Stimulated activated memory B cell treated with anti-CD40 and anti-IgM and Interleukin-4, amounts not matched to agents 10 μg/mL and 1 μg/mL and 100 μg/mL, for 72 hours (primary cell): ENCODE measurements around the gene NEUROD2.
A peak's percentile ranks its signal among the peaks of the same experiment; 100 is the strongest.

Experiments used
- ATAC-seq: fragments of 150-1000 bp; cut with Tn5 transposase; 2 replicates; pipeline ENCODE4 v1.10.0; 2021
- H3K27ac Mint-ChIP-seq: one replicate; pipeline ENCODE4 v1.8.0; 2022; ENCODE audit warnings: mild to moderate bottlenecking, mixed read lengths
- H3K27me3 Mint-ChIP-seq: one replicate; pipeline ENCODE4 v1.8.0; 2022; ENCODE audit warnings: mixed read lengths
- H3K36me3 Mint-ChIP-seq: one replicate; pipeline ENCODE4 v1.8.0; 2022; ENCODE audit warnings: mixed read lengths
- H3K4me1 Mint-ChIP-seq: one replicate; pipeline ENCODE4 v1.8.0; 2022; ENCODE audit warnings: mixed read lengths
- H3K4me3 Mint-ChIP-seq: one replicate; pipeline ENCODE4 v1.8.0; 2022; ENCODE audit warnings: mild to moderate bottlenecking, moderate library complexity, mixed read lengths
- H3K9me3 Mint-ChIP-seq: one replicate; pipeline ENCODE4 v1.8.0; 2022; ENCODE audit warnings: mixed read lengths

Gene NEUROD2

GRCh38 chr17:39639566-39640458 lies 32.1 kb upstream of the NEUROD2 start:
- no peaks in the 10 kb centered on the region for H3K27me3 Mint-ChIP-seq
- no peak overlapping the region for H3K27ac Mint-ChIP-seq
- peaks cover 85% of the 10 kb centered on the region for H3K4me1 Mint-ChIP-seq
- ATAC-seq = no peak
- H3K9me3 Mint-ChIP-seq = no peaks in the 10 kb centered on the region
- no peaks in the 10 kb centered on the region for H3K36me3 Mint-ChIP-seq
- no peak overlapping the region for H3K4me3 Mint-ChIP-seq

- Mint-ChIP-seq H3K9me3 (no peaks in the 10 kb centered on the region), H3K36me3 (no peaks in the 10 kb centered on the region), H3K27ac (no peak overlapping the region), H3K27me3 (no peaks in the 10 kb centered on the region), H3K4me1 (peaks cover 82% of the 10 kb centered on the region), H3K4me3 (no peak overlapping the region)
- ATAC-seq = no peak
Observed at GRCh38 chr17:39639043-39639442, 31.3 kb upstream of the NEUROD2 start.

- H3K36me3 Mint-ChIP-seq = no peaks in the 10 kb centered on the region
- H3K4me3 Mint-ChIP-seq = peak overlapping the region; percentile 87
- H3K27ac Mint-ChIP-seq = peak overlapping the region; percentile 56
- ATAC-seq = no peak
- peaks cover 81% of the 10 kb centered on the region for H3K4me1 Mint-ChIP-seq
- no peaks in the 10 kb centered on the region for H3K9me3 Mint-ChIP-seq
- no peaks in the 10 kb centered on the region for H3K27me3 Mint-ChIP-seq
Observed at GRCh38 chr17:39638317-39638716, 30.6 kb upstream of the NEUROD2 start.

GRCh38 chr17:39636927-39637736 lies 29.4 kb upstream of the NEUROD2 start, which contains the start of gene STARD3:
Gene STARD3 (plus strand): TSS chr17:39637144. CDS start chr17:39653532, 16,388 bp downstream.
- H3K4me1 Mint-ChIP-seq = peaks cover 69% of the 10 kb centered on the region
- peak; percentile 95 for ATAC-seq
- H3K27ac Mint-ChIP-seq = peak within 1 kb of the TSS; percentile 56
- H3K9me3 Mint-ChIP-seq = no peaks in the 10 kb centered on the region
- H3K36me3 Mint-ChIP-seq = no peaks in the 10 kb centered on the region
- peaks cover 2% of the 10 kb centered on the region for H3K27me3 Mint-ChIP-seq
- peak within 1 kb of the TSS; percentile 87 for H3K4me3 Mint-ChIP-seq

GRCh38 chr17:39636587-39636926 lies 28.8 kb upstream of the NEUROD2 start:
- Mint-ChIP-seq H3K4me3 (peak overlapping the region; percentile 87), H3K27me3 (peaks cover 8% of the 10 kb centered on the region), H3K27ac (peak overlapping the region; percentile 56), H3K4me1 (peaks cover 63% of the 10 kb centered on the region), H3K9me3 (no peaks in the 10 kb centered on the region), H3K36me3 (no peaks in the 10 kb centered on the region)
- ATAC-seq = no peak

- Mint-ChIP-seq H3K4me3 (peak overlapping the region; percentile 19), H3K27me3 (peaks cover 17% of the 10 kb centered on the region), H3K36me3 (no peaks in the 10 kb centered on the region), H3K4me1 (peaks cover 54% of the 10 kb centered on the region), H3K9me3 (no peaks in the 10 kb centered on the region), H3K27ac (peak overlapping the region; percentile 56)
- ATAC-seq = no peak
Observed at GRCh38 chr17:39635614-39636176, 28.0 kb upstream of the NEUROD2 start.

- ATAC-seq = no peak
- H3K36me3 Mint-ChIP-seq = no peaks in the 10 kb centered on the region
- peaks cover 42% of the 10 kb centered on the region for H3K4me1 Mint-ChIP-seq
- H3K4me3 Mint-ChIP-seq = no peak overlapping the region
- no peak overlapping the region for H3K27ac Mint-ChIP-seq
- peaks cover 21% of the 10 kb centered on the region for H3K27me3 Mint-ChIP-seq
- no peaks in the 10 kb centered on the region for H3K9me3 Mint-ChIP-seq
Observed at GRCh38 chr17:39634384-39634871, 26.7 kb upstream of the NEUROD2 start.

- peaks cover 34% of the 10 kb centered on the region for H3K4me1 Mint-ChIP-seq
- H3K27me3 Mint-ChIP-seq = peaks cover 26% of the 10 kb centered on the region
- no peak overlapping the region for H3K27ac Mint-ChIP-seq
- H3K36me3 Mint-ChIP-seq = no peaks in the 10 kb centered on the region
- no peaks in the 10 kb centered on the region for H3K9me3 Mint-ChIP-seq
- ATAC-seq = no peak
- H3K4me3 Mint-ChIP-seq = no peak overlapping the region
Observed at GRCh38 chr17:39633570-39634183, 26.0 kb upstream of the NEUROD2 start.

- no peak for ATAC-seq
- peaks cover 21% of the 10 kb centered on the region for H3K4me1 Mint-ChIP-seq
- no peaks in the 10 kb centered on the region for H3K9me3 Mint-ChIP-seq
- H3K36me3 Mint-ChIP-seq = no peaks in the 10 kb centered on the region
- no peak overlapping the region for H3K4me3 Mint-ChIP-seq
- H3K27ac Mint-ChIP-seq = no peak overlapping the region
- H3K27me3 Mint-ChIP-seq = peaks cover 38% of the 10 kb centered on the region
Observed at GRCh38 chr17:39632153-39632941, 24.6 kb upstream of the NEUROD2 start.

GRCh38 chr17:39631403-39631802 lies 23.7 kb upstream of the NEUROD2 start:
- Mint-ChIP-seq H3K27ac (no peak overlapping the region), H3K4me3 (no peak overlapping the region), H3K9me3 (no peaks in the 10 kb centered on the region), H3K27me3 (peaks cover 47% of the 10 kb centered on the region), H3K36me3 (no peaks in the 10 kb centered on the region), H3K4me1 (peaks cover 22% of the 10 kb centered on the region)
- ATAC-seq = no peak

- no peak overlapping the region for H3K4me3 Mint-ChIP-seq
- ATAC-seq = no peak
- H3K27ac Mint-ChIP-seq = no peak overlapping the region
- H3K9me3 Mint-ChIP-seq = no peaks in the 10 kb centered on the region
- H3K27me3 Mint-ChIP-seq = peaks cover 62% of the 10 kb centered on the region
- H3K4me1 Mint-ChIP-seq = peaks cover 23% of the 10 kb centered on the region
- no peaks in the 10 kb centered on the region for H3K36me3 Mint-ChIP-seq
Observed at GRCh38 chr17:39629898-39630297, 22.2 kb upstream of the NEUROD2 start.

GRCh38 chr17:39629494-39629880 lies 21.8 kb upstream of the NEUROD2 start:
- ATAC-seq = no peak
- Mint-ChIP-seq H3K27ac (no peak overlapping the region), H3K4me1 (peaks cover 22% of the 10 kb centered on the region), H3K36me3 (no peaks in the 10 kb centered on the region), H3K9me3 (no peaks in the 10 kb centered on the region), H3K27me3 (peaks cover 66% of the 10 kb centered on the region), H3K4me3 (no peak overlapping the region)

GRCh38 chr17:39628655-39629493 lies 21.2 kb upstream of the NEUROD2 start:
- Mint-ChIP-seq H3K4me3 (no peak overlapping the region), H3K36me3 (no peaks in the 10 kb centered on the region), H3K27ac (no peak overlapping the region), H3K9me3 (no peaks in the 10 kb centered on the region), H3K27me3 (peaks cover 67% of the 10 kb centered on the region), H3K4me1 (peaks cover 16% of the 10 kb centered on the region)
- ATAC-seq = no peak
